ENCODE measurements around the gene TCEANC.

- TF ChIP-seq CTCF (IDR thresholded peaks at IDR 0.05; ENCODE audit: insufficient read depth, low read length) (no peak), POLR2AphosphoS5 (IDR thresholded peaks at IDR 0.05; ENCODE audit: low read depth) (no peak), GABPA (IDR thresholded peaks at IDR 0.05; ENCODE audit: low read depth) (no peak)
- TF ChIP-seq, protein P1, sequence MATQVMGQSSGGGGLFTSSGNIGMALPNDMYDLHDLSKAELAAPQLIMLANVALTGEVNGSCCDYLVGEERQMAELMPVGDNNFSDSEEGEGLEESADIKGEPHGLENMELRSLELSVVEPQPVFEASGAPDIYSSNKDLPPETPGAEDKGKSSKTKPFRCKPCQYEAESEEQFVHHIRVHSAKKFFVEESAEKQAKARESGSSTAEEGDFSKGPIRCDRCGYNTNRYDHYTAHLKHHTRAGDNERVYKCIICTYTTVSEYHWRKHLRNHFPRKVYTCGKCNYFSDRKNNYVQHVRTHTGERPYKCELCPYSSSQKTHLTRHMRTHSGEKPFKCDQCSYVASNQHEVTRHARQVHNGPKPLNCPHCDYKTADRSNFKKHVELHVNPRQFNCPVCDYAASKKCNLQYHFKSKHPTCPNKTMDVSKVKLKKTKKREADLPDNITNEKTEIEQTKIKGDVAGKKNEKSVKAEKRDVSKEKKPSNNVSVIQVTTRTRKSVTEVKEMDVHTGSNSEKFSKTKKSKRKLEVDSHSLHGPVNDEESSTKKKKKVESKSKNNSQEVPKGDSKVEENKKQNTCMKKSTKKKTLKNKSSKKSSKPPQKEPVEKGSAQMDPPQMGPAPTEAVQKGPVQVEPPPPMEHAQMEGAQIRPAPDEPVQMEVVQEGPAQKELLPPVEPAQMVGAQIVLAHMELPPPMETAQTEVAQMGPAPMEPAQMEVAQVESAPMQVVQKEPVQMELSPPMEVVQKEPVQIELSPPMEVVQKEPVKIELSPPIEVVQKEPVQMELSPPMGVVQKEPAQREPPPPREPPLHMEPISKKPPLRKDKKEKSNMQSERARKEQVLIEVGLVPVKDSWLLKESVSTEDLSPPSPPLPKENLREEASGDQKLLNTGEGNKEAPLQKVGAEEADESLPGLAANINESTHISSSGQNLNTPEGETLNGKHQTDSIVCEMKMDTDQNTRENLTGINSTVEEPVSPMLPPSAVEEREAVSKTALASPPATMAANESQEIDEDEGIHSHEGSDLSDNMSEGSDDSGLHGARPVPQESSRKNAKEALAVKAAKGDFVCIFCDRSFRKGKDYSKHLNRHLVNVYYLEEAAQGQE (IDR thresholded peaks at IDR 0.05; ENCODE audit: insufficient replicate concordance, low read depth), result no peak
These were observed 20.1 kb downstream of the TCEANC start for GRCh38 chrX:13673016-13673415.

All from HL-60 (cell line).